HEK293T (cell line): ENCODE data around the gene PCBP3.

Source experiments
- ARNT ChIP-seq: fragments of 450-650 bp; IDR thresholded peaks from 2 replicates; pipeline ENCODE4 v1.6.1; 2017; ENCODE audit warnings: mild to moderate bottlenecking
- BHLHE40 ChIP-seq: fragments of 450-650 bp; IDR thresholded peaks from 2 replicates; pipeline ENCODE4 v1.6.1; 2016; ENCODE audit warnings: mild to moderate bottlenecking, moderate library complexity, borderline replicate concordance
- CTBP1 ChIP-seq: fragments of 450-650 bp; IDR thresholded peaks from 2 replicates; pipeline ENCODE4 v1.6.1; 2016; ENCODE audit warnings: borderline replicate concordance
- ELF4 ChIP-seq: fragments of 450-650 bp; IDR thresholded peaks from 2 replicates; pipeline ENCODE4 v1.6.1; 2017; ENCODE audit warnings: antibody characterized with exemption
- FOXA1 ChIP-seq: fragments of 450-650 bp; IDR thresholded peaks from 2 replicates; pipeline ENCODE4 v1.6.1; 2016; ENCODE audit warnings: mild to moderate bottlenecking
- FOXM1 ChIP-seq: fragments of 450-650 bp; IDR thresholded peaks from 2 replicates; pipeline ENCODE4 v1.6.1; 2017; ENCODE audit warnings: mild to moderate bottlenecking, borderline replicate concordance
- NFRKB ChIP-seq: fragments of 450-650 bp; IDR thresholded peaks from 2 replicates; pipeline ENCODE4 v1.6.1; 2016; ENCODE audit warnings: mild to moderate bottlenecking, moderate library complexity
- SP1 ChIP-seq: fragments of 450-650 bp; IDR thresholded peaks from 2 replicates; pipeline ENCODE4 v1.6.1; 2017
- SUZ12 ChIP-seq: fragments of 450-650 bp; IDR thresholded peaks from 2 replicates; pipeline ENCODE4 v1.6.1; 2016; ENCODE audit warnings: mild to moderate bottlenecking

GRCh38 chr21:45843426-45843825 lies 199.9 kb downstream of the PCBP3 start:
- TF ChIP-seq FOXM1 (no peak), NFRKB (no peak), SP1 (no peak), FOXA1 (no peak), BHLHE40 (no peak), CTBP1 (no peak), ARNT (no peak), ELF4 (no peak), SUZ12 (no peak)
